Endothelial cell (in vitro differentiated cells): ENCODE measurements around the gene NOMO2. TPM values are rescaled to one million over a fixed set of nuclear protein-coding genes. Genes with fewer than 3 reads are reported as not detected.
"Not testable (repeated sequence)": the region's sequence is repeated elsewhere in the genome, so short reads cannot be mapped to it uniquely, and the experiment has no call there.

ENCODE experiments used
- DNase-seq: peaks from one replicate; pipeline ENCODE4 v3.0.0; 2021; ENCODE audit warnings: low spot score
- H3K27ac Mint-ChIP-seq: one replicate; pipeline ENCODE4 v1.8.0; 2021; ENCODE audit warnings: mixed read lengths, inconsistent platforms; ENCODE audit not compliant: unreplicated experiment
- H3K27me3 Mint-ChIP-seq: one replicate; pipeline ENCODE4 v1.8.0; 2021; ENCODE audit warnings: mild to moderate bottlenecking, moderate library complexity, mixed read lengths, inconsistent platforms; ENCODE audit not compliant: unreplicated experiment
- H3K36me3 Mint-ChIP-seq: one replicate; pipeline ENCODE4 v1.8.0; 2021; ENCODE audit warnings: mild to moderate bottlenecking, low read depth, mixed read lengths, inconsistent platforms; ENCODE audit not compliant: unreplicated experiment
- H3K4me1 Mint-ChIP-seq: one replicate; pipeline ENCODE4 v1.8.0; 2021; ENCODE audit warnings: mild to moderate bottlenecking, mixed read lengths, inconsistent platforms; ENCODE audit not compliant: unreplicated experiment
- H3K4me3 Mint-ChIP-seq: one replicate; pipeline ENCODE4 v1.8.0; 2021; ENCODE audit warnings: mild to moderate bottlenecking, mixed read lengths, inconsistent platforms; ENCODE audit not compliant: unreplicated experiment
- H3K9me3 Mint-ChIP-seq: one replicate; pipeline ENCODE4 v1.8.0; 2021; ENCODE audit warnings: mixed read lengths, inconsistent platforms; ENCODE audit not compliant: unreplicated experiment
- microRNA-seq: library from miRNA; unstranded; fragments of <30 nt; microRNA quantifications from one replicate; pipeline ENCODE4, GENCODE V29; 2020; ENCODE audit not compliant: unreplicated experiment
- total RNA-seq: library from RNA; stranded (reverse); fragmentation: NEBNext Ultra II Directional; extraction: Animal tissue kit (Norgen Biotek cat#: 25700); gene quantifications from one replicate; pipeline ENCODE4 v1.2.1, GENCODE V29; 2021; ENCODE audit not compliant: unreplicated experiment

NOMO2 gene
- total RNA-seq, 1 donor from 2014 or later: 109 TPM

DNA sequence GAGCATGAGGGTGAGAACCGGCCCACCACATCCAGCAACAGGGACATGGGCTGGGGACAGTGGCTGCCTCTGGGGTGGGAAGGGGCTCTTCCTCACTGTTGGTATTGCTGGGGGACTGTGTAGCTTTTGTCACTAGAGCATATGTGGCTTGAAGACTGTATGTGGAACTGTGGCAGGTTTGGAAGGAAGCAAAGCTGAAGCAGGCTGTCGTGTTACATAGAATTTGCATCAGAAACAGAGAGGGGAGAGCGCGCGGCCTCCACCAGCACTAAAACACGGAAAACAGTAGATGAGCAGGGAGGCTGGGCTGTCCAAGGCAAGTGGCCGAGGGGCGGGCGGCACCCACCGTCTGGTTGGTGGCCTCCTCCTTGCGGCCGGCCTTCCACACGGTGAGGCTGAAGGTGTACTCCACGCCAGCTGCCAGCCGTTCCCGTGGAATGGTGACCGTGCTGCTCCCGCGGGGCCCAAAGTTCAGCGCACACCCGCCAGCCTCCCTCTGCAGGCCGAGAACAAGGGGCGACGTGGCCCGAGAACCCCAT is 177.7 kb downstream of the NOMO2 start:
- not testable (repeated sequence) for H3K36me3 Mint-ChIP-seq, H3K4me3 Mint-ChIP-seq, H3K4me1 Mint-ChIP-seq, H3K27me3 Mint-ChIP-seq, DNase-seq, H3K27ac Mint-ChIP-seq, H3K9me3 Mint-ChIP-seq

DNA sequence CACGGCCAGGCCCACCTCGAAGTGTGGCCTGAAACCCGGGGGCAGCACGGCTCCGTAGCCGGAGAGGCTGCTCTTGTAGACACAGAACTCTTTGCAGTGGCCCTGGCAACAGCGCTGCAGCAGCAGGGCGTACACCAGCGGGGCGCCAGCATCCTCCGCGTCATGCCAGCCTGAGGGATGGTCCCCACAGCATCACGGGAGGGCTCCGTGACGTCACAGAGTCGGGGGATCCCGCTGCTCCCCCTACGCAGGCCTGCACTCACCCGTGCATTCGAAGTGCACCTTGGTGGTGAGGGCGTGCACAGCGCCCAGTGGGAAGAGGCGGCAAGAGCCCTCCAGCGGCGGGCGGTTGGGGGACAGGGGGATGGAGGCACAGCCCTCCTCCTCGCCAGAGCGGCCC is 179.2 kb downstream of the NOMO2 start:
- not testable (repeated sequence) for H3K4me3 Mint-ChIP-seq, DNase-seq, H3K36me3 Mint-ChIP-seq, H3K4me1 Mint-ChIP-seq, H3K9me3 Mint-ChIP-seq, H3K27ac Mint-ChIP-seq, H3K27me3 Mint-ChIP-seq

Small RNA genes within 50 kb of the gene (microRNA-seq; reads per million reads assigned to microRNA genes)
- not detected for gene MIR3179-3
- not detected for gene MIR3179-4
- not detected for gene MIR3180-3
- gene MIR3670-3: not detected
- gene MIR3670-4: not detected
- not detected for gene MIR6770-3

Other genes with a start within 250 kb of the NOMO2 start
- 0.38 TPM for gene NPIPA8, start 225.4 kb downstream of the NOMO2 start, total RNA-seq
- gene RPS15A, start 228.2 kb upstream of the NOMO2 start, total RNA-seq: 1,627 TPM
- 147 TPM for gene ARL6IP1, start 239.5 kb upstream of the NOMO2 start, total RNA-seq